GM23338 (cell line): ENCODE results near the gene PGS1. TPM values are rescaled to one million over a fixed set of nuclear protein-coding genes. Genes with fewer than 3 reads are reported as not detected.

ENCODE experiments used
- CREB1 ChIP-seq: fragments of 250-450 bp; sonication (Bioruptor Pico); IDR thresholded peaks from 2 replicates; pipeline ENCODE4 v1.5.0; 2020; ENCODE audit warnings: low read depth, mild to moderate bottlenecking, moderate library complexity
- CTCF ChIP-seq, 2 experiments: fragments of 200-600 bp in 1 of 2; sonication (generic) in 1 of 2; conservative IDR thresholded peaks; 2 replicates each; pipeline versions ENCODE4 v1.5.1 to v1.6.1; 2016 to 2017; ENCODE audit warnings: antibody characterized with exemption in 2 of 2, low read depth in 2 of 2, mild to moderate bottlenecking in 2 of 2, moderate library complexity in 1 of 2
- EZH2phosphoT487 ChIP-seq: fragments of 200-600 bp; sonication (generic); IDR thresholded peaks from one replicate; pipeline ENCODE4 v1.8.1; 2018; ENCODE audit warnings: antibody characterized with exemption; ENCODE audit not compliant: unreplicated experiment
- JUNB ChIP-seq: IDR thresholded peaks from one replicate; pipeline ENCODE4 v1.6.1; 2016; ENCODE audit warnings: antibody characterized with exemption; ENCODE audit not compliant: unreplicated experiment
- NANOG ChIP-seq: IDR thresholded peaks from 2 replicates; pipeline ENCODE4 v1.6.1; 2016; ENCODE audit warnings: antibody characterized with exemption, borderline replicate concordance
- POLR2AphosphoS5 ChIP-seq: IDR thresholded peaks from 2 replicates; pipeline ENCODE4 v1.6.1; 2016; ENCODE audit warnings: antibody characterized with exemption, low read depth
- REST ChIP-seq: IDR thresholded peaks from one replicate; pipeline ENCODE4 v1.6.1; 2018; ENCODE audit warnings: antibody characterized with exemption; ENCODE audit not compliant: unreplicated experiment
- STAT1 ChIP-seq: IDR thresholded peaks from one replicate; pipeline ENCODE4 v1.6.1; 2016; ENCODE audit warnings: antibody characterized with exemption; ENCODE audit not compliant: unreplicated experiment
- ZNF114 ChIP-seq: fragments of 250-450 bp; sonication (Bioruptor Pico); IDR thresholded peaks from 2 replicates; pipeline ENCODE4 v1.5.0; 2020; ENCODE audit warnings: mild to moderate bottlenecking, moderate library complexity
- ZNF462 ChIP-seq: fragments of 250-450 bp; sonication (Bioruptor Pico); IDR thresholded peaks from 2 replicates; pipeline ENCODE4 v1.5.0; 2020; ENCODE audit warnings: mild to moderate bottlenecking, moderate library complexity
- polyA plus RNA-seq: library from polyadenylated mRNA; unstranded; fragments of >200 nt; fragmentation: Nextera tagmentation; extraction: Ambion mirVana; gene quantifications from 2 replicates; pipeline ENCODE4 v1.2.1, GENCODE V29; 2016
- total RNA-seq: library from RNA; depleted of rRNA; stranded (reverse); fragments of >200 nt; shearing (Covaris generic); gene quantifications from 2 replicates; pipeline ENCODE4 v1.2.3, GENCODE V29; 2014

PGS1 gene
- total and polyA plus RNA-seq, 2 experiments from 2014 or later = 43.9 to 67.1 TPM

- no peak for TF ChIP-seq ZNF462 (CRISPR knock-in tag)
- no peak for TF ChIP-seq REST
- TF ChIP-seq ZNF114 = no peak
- TF ChIP-seq CTCF (conservative IDR thresholded peaks at IDR 0.05; ENCODE audit: low read depth in 2 of 2) = no peak
- TF ChIP-seq NANOG = no peak
- no peak for TF ChIP-seq JUNB
- TF ChIP-seq CREB1 (CRISPR knock-in tag) = no peak
- no peak for TF ChIP-seq STAT1
- no peak for TF ChIP-seq EZH2phosphoT487
- no peak; the same call in 1 of the 2 replicates for TF ChIP-seq POLR2AphosphoS5
Observed at GRCh38 chr17:78353834-78354233, 24.6 kb upstream of the PGS1 start (continued).
